NCI-H2107 treated with DMSO at 0.1 percent for 48 hours (cell line): Measurements from ENCODE around the gene ZNRD2.
"Not testable (repeated sequence)": the region's sequence is repeated elsewhere in the genome, so short reads cannot be mapped to it uniquely, and the experiment has no call there.

Source experiments
- DNase-seq: peaks from one replicate; lab custom pipeline; 2025; ENCODE audit not compliant: unreplicated experiment; lab: John Stamatoyannopoulos, UW

Gene ZNRD2, protein sequence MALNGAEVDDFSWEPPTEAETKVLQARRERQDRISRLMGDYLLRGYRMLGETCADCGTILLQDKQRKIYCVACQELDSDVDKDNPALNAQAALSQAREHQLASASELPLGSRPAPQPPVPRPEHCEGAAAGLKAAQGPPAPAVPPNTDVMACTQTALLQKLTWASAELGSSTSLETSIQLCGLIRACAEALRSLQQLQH

DNA sequence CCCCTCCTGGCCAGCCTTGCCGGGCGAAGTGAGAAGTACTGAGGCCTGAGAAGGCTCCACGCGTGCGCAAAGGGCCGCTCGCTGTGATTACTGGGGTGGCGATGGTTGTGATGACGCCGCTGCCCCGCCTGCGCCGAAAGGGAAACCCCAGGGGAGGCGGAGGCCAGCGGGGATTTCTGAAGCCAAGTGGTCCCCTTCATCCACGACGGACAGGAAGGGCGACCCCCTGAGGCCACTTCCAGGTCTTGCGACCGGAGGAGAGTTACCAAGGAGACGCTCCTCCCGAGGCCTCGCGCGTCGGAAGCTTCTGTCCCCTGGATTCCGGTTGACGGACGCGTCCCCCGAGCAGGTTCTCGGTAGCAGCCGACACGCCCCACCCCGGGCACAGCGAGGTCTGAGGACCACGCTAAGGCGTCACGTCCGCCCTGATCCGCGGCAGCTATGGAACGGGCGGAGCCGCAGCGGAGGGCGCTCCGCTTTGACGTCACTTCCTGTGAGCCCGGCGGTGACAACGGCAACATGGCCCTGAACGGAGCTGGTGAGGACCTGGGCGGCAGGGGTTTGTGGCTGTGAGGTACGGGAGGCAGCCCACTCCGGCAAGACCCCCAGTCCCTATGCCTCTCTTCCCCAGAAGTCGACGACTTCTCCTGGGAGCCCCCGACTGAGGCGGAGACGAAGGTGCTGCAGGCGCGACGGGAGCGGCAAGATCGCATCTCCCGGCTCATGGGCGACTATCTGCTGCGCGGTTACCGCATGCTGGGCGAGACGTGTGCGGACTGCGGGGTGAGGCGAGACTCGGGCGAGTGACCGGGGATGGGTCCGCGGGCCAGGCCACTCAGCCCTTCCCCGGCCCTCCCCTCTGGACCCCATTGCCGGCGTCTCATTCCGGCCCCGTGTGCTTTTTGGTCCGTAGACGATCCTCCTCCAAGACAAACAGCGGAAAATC is at the start of gene ZNRD2:
Gene ZNRD2 (plus strand): TSS at position 505 of the 946 bp plus-strand sequence. CDS start 15 bp downstream, at position 520.
- peak; percentile 62 for DNase-seq

DNA sequence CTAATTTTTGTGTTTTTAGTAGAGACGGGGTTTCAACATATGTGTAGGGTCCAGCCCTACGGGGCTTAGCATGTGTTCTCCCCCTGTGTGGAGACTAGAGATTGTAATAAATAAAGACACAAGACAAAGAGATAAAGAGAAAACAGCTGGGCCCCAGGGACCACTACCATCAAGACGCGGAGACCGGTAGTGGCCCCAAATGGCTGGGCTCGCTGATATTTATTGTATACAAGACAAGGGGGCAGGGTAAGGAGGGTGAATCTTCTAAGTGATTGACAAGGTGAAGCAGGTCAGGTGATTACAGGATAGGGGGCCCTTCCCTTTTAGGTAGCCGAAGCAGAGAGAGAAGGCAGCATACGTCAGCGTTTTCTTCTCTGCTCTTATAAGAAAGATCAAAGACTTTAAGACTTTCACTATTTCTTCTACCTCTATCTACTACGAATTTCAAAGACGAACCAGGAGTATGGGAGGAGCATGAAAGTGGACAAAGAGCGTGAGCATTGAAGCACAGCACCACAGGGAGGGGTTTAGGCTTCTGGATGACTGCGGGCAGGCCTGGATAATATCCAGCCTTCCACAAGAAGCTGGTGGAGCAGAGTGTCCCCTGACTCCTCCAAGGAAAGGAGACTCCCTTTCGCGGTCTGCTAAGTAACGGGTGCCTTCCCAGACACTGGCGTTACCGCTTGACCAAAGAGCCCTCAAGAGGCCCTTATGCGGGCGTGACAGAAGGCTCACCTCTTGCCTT is 48.3 kb upstream of the ZNRD2 start:
- not testable (repeated sequence) for DNase-seq

DNA sequence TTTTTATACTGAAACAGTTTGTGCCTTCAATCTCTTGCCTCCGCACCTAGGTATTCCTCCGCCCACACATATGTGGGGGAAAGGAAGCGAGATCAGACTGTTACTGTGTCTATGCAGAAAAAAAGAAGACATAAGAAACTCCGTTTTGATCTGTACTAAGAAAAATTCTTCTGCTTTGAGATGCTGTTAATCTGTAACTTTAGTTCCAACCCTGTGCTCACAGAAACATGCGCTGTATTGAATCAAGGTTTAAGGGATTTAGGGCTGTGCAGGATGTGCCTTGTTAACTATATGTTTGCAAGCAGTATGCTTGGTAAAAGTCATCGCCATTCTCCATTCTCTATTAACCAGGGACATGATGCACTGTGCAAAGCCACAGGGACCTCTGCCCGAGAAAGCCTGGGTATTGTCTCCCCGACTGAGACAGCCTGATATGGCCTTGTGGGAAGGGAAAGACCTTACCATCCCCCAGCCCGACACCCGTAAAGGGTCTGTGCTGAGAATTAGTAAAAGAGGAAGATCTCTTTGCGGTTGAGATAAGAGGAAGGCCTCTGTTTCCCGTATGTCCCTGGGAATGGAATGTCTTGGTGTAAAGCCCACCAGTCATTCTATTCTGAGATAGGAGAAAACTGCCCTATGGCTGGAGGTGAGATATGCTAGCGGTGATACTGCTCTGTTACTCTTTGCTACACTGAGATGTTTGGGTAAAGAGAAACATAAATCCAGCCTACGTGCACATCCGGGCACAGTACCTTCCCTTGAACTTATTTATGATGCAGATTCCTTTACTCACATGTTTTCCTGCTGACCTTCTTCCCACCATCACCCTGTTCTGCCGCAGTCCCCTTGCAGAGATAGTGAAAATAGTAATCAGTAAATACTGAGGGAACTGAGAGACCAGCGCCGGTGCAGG is 47.3 kb upstream of the ZNRD2 start:
- DNase-seq: not testable (repeated sequence)

DNA sequence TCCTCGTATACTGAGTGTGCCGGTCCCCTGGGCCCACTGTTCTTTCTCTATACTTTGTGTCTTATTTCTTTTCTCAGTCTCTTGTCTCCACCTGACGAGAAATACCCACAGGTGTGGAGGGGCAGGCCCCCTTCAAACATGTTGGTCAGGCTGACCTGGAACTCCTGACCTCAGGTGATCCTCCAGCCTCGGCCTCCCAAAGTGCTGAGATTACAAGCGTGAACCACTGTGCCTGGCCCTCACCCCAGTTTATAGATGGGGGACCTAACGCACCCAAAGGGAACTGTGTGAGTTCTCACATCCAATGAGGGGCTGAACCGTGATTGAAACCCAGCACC is 46.7 kb upstream of the ZNRD2 start:
- DNase-seq: not testable (repeated sequence)

DNA sequence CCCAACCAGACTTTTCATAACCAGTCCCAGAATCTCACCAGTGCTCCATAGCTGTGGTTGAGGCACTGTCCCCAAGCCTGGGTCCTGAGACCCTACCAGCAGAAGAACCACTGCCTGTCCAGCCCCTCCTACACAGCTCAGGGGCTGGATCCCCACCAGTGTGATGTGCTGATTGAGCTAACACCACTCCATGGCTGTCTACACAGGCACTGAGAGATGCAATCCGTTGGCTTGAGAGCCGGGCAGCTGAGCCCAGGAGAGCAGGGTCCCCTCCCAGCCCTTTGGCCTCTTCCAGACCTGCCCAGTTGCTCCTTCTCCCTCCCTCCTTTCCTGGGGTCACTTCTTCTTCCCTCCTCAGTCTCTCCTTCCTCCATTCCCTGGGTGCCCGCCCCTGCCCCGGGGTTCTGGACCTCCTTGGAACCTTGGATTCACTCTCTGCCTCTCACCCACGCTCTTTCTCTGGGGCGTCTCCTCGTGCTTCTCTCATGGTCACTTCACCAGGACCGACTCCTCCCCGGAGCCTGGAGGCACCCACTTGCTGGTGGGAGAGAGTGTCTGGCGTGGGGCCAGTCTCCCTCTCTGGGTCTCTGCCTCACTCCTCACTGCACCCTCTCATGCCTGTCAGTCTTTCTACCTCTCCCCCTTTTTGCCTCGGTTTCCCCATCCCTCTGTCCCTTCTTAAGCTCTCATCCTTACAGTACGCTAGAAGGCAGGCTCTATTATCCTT is 46.1 kb upstream of the ZNRD2 start:
- DNase-seq: no peak

DNA sequence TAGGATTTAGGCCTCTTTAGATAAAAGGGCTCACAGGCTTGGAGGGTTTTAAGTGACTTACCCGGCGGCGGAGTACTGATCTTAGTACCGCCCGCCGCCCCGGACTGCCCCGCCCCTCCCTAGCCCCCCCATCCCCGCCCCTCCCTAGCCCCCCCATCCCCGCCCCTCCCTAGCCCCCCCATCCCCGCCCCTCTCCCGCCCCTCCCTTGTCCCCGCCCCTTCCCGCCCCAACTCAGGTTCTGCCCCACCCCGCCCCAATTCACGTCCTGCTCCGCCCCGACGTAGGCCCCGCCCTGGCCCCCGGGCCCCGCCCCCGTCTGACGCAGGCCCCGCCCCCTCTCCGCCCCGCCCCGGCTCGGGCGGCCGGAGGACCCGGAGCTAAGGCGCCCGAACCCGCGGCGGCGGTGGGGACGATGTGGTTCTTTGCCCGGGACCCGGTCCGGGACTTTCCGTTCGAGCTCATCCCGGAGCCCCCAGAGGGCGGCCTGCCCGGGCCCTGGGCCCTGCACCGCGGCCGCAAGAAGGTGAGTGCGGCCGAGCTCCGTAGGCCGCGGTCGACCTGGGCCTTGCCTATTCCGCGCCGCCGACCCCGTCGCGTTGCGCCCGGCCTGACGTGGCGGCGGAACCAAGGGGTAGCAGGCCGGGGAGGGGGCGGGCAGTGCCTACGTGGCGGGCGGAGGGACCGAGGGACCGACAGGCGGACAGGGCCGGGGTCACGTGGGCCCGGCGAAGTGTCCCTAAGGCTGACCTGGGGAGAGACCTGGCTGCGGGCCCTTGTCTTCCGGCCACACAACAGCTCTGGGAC is 45.3 kb upstream of the ZNRD2 start, which contains the start of gene SCYL1:
Gene SCYL1 (plus strand): TSS at position 343 of the 805 bp plus-strand sequence. CDS start 71 bp downstream, at position 414.
- DNase-seq: peak; percentile 68

DNA sequence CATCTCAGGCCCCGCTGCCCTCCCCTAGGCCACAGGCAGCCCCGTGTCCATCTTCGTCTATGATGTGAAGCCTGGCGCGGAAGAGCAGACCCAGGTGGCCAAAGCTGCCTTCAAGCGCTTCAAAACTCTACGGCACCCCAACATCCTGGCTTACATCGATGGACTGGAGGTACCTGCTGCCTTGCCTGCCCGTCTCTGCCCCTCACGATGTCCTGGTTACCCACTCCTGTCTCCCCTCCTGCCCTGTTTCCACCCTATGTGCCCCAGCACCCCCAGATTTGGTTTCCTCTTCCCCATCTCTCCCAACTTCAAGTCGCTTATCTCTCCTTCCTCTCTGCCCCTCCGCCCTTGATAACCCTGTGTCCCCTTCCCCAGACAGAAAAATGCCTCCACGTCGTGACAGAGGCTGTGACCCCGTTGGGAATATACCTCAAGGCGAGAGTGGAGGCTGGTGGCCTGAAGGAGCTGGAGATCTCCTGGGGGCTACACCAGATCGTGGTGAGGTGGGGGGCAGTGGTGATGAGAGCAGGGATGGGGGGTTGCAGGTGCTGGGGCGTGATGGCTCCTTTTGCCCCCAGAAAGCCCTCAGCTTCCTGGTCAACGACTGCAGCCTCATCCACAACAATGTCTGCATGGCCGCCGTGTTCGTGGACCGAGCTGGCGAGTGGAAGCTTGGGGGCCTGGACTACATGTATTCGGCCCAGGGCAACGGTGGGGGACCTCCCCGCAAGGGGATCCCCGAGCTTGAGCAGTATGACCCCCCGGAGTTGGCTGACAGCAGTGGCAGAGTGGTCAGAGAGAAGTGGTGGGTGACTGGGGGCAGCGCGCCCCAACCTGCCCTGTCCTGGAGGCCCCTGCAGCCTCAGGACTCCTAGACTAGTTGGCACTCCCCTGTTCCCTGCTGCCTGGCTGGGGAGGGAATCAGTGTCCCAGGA is 44.5 kb upstream of the ZNRD2 start:
- DNase-seq: no peak

DNA sequence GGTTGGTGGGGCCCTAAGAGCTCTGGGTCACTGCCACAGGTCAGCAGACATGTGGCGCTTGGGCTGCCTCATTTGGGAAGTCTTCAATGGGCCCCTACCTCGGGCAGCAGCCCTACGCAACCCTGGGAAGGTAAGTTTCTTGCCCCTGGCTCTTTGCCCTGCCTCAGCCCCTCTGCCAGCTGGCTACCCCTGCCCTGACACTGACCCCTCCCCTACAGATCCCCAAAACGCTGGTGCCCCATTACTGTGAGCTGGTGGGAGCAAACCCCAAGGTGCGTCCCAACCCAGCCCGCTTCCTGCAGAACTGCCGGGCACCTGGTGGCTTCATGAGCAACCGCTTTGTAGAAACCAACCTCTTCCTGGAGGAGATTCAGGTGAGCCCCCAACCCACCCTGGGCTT is 43.5 kb upstream of the ZNRD2 start:
- DNase-seq: no peak

DNA sequence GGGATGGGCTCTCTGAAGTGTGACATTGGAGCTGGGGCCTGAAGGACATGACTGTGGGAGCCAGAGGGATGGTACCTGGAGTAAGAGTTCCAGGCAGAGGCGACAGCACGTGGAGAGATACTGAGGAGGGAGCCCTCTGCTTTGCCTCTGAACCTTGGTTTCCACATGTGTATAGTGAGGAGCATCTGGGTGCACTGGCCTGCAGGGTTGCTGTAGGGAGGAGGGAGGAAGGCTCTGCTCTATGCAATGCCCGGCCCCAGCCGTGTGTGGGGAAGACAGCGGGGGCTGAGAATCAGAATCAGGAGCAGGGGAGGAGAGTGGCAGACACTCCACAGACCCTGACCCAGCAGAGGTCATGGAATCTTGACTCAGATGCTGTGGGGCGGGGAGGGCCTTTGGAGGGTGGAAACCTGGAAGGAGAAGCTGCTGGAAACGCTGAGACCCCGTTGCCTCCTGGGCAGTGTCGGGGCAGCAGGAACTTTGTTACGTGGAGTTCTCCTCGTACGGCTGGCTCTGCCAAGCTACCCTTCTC is 41.4 kb upstream of the ZNRD2 start:
- no peak for DNase-seq

DNA sequence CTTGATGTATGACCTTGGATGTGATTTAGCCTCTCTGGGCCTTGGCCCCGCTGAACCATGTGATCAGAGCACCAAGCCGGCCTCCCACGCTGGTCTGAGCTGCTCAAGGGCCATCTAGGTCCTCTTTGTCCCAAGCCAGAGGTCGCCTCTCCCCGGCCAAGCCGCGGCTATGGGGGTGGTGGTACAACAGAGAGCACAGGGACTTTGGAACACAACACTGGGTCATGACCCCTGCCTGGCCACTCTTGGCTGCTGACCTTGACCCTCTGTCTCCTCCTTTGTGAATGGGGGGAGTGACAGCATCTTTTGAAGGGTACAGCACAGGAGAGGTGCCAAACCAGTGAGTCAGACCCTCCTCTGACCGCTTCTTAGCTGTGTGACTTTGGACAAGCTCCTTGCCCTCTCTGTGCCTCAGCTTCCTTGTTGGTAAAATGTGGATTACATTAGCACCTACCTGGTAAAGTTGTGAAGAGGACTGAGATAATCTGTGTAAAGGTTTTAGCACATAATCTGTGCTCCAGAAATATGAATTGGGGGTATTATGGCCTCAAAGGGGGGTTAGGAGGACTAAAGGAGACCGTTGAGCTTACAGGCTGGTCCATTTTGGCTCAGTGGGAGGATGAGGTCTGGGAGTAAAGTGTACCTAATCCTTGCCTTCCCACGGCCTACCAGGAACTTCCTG is 40.7 kb upstream of the ZNRD2 start:
- DNase-seq: no peak

DNA sequence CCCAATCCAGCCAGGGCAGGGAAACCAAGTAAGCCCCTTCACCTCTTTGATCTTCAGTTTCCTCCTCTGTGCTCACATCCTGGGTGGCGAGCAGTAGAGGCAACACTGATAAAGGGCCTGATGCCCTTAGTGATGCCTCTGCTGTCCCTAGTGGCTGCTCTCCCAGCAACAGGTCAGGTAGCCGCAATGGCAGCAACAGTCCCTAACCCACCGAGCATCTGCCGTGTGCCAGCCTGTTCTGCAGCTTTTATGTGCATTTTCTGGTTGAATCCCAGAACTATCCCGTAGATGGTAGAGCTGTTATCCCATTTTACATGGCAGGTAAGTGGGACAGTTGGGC is 40.1 kb upstream of the ZNRD2 start:
- no peak for DNase-seq

DNA sequence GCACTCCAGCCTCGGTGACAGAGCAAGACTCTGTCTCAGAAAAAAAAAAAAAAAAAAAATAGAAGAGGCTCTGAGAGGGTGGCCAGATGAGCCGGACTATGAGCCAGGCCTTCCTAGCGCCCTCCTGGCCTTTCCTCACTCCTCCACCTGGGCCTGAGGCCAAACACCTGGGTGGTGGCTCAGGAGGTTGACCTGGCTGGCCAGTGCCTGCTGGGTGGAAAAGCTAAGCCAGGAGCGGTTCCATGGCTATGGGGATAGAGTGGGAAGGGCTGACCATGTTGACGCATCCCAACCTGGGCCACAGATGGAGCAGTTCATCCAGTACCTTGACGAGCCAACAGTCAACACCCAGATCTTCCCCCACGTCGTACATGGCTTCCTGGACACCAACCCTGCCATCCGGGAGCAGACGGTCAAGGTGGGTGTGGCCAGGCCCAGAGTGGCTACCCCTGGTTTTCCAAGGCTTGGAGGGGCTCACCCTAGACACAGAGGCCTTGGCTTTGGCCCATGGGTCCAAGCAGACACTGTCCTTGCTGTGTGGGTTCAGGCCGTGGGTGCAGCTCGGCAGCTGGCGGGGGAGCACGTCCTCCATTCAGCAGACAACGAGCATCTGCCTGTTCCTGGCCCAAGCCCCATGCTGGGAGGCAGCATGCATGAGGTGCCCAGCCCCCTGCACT is 37.8 kb upstream of the ZNRD2 start:
- no peak for DNase-seq

DNA sequence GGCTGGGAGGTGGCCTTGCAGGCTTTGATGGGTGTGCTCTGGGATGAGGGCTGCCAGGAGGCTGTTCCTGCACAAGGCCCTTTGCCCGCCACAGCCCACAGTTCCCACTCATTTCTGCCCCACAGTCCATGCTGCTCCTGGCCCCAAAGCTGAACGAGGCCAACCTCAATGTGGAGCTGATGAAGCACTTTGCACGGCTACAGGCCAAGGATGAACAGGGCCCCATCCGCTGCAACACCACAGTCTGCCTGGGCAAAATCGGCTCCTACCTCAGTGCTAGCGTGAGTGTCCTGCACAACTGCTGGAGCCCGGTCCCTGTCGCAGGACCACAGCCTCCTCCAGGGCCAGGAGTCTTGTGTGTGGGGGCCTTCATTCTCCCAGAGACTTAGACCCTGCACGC is 35.2 kb upstream of the ZNRD2 start:
- DNase-seq: no peak

DNA sequence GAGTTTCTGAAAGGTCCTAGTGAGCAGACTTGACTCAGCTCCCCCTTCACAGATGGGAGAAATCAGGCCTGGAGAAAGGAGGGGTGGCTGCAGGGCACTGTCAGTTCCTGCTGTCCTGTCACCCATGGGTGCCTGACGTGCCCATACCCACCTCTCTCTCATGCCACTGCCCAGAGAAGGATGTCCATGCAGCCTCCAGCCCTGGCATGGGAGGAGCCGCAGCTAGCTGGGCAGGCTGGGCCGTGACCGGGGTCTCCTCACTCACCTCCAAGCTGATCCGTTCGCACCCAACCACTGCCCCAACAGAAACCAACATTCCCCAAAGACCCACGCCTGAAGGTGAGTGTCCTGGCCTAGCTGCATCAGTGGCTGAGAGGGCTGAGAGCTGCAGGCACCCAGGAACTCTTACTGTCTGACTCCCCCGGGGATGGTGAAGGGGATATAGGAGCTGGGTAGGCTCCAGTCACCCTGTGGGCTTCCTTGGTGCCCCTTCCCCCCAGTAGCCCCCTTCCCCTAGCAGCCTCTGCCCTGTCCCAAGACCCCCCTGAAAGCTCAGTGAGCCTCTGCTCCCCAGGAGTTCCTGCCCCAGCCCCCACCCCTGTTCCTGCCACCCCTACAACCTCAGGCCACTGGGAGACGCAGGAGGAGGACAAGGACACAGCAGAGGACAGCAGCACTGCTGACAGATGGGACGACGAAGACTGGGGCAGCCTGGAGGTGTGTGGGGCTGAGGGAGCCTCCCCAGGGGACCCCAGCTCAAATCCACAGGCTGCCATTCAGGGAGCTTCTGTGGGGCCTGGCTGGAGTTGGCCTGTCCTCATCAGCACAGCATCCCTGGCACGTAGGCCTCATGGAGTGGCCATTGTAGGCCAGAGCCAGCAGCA is 33.6 kb upstream of the ZNRD2 start:
- DNase-seq: no peak

DNA sequence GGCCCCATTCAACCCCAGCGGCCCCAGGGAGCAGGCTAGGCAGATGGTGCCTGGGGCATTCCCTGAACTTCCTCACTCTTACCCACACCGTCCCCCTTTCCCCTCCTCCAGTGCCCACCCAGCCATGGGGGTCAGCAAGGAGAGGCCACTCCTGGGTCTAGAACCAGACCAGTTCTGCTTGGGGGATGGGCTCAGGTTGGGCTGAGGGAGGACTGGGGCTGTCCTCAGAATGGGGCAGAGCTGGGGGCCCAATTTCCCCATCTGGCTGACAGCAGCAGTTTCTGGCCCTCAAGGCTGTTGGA is 33.0 kb upstream of the ZNRD2 start:
- no peak for DNase-seq

DNA sequence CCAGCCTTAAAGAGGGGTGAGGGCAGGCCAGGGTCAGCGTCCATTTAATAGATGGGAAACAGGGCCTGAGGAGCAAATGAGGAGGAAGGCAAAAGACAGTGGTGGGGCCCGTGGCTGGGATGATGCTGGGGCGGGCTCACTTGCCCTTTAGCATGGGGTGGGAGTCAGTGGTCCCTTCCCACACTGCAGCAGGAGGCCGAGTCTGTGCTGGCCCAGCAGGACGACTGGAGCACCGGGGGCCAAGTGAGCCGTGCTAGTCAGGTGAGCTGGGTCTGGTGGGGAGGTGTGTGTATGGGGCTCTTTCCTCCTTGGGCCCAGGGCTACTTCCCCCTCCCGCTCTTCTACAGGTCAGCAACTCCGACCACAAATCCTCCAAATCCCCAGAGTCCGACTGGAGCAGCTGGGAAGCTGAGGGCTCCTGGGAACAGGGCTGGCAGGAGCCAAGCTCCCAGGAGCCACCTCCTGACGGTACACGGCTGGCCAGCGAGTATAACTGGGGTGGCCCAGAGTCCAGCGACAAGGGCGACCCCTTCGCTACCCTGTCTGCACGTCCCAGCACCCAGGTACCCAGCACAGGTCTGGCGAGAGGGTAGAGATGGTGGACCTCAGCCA is 32.6 kb upstream of the ZNRD2 start:
- no peak for DNase-seq
